NCI-H2227 (cell line): ENCODE measurements around the gene PIK3C2G.

Experiments used
- DNase-seq: peaks from one replicate; lab custom pipeline; 2025; ENCODE audit not compliant: unreplicated experiment; lab: John Stamatoyannopoulos, UW

Gene PIK3C2G

DNA sequence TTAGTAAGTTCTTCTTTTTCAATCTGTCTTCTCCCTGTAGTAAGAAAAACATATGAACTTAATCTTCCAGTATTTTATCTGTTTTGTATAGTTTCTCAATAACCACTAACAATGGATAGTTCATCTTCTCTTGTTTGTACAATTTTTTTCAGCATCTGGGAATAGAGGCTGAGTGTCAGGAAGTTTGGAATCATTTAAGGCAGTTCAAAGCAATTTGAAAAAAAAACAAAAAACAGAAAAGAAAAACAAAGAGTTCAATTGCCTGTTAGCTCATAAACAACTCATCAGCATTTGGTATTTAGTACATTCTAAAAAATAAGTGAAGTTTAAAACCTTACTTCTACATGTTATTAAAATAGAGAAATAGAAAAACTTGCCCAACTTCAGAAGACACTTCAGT lies 359.7 kb downstream of the PIK3C2G start:
- no peak for DNase-seq

- DNase-seq, result no peak
These were observed 368.1 kb downstream of the PIK3C2G start for GRCh38 chr12:18629445-18629844.

DNA sequence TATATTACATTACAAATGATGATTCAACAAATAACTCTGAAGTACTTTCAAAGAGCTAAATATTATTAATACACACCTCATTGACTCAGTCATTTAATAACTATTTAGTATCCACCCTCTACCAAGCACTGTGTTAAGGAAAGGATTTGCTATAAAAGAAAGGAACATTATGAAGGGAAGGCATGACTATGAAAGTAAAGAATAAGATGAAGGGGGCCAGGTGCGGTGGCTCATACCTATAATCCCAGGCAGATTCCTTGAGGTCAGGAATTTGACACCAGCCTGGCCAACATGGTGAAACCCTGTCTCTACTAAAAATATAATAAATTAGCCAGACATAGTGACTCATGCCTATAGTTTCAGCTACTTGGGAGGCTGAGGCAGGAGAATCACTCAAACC lies 368.6 kb downstream of the PIK3C2G start:
- DNase-seq, result no peak

GRCh38 chr12:18631339-18631738 lies 370.0 kb downstream of the PIK3C2G start:
- DNase-seq, result no peak

GRCh38 chr12:18632848-18633247 lies 371.5 kb downstream of the PIK3C2G start:
- DNase-seq, result no peak

DNA sequence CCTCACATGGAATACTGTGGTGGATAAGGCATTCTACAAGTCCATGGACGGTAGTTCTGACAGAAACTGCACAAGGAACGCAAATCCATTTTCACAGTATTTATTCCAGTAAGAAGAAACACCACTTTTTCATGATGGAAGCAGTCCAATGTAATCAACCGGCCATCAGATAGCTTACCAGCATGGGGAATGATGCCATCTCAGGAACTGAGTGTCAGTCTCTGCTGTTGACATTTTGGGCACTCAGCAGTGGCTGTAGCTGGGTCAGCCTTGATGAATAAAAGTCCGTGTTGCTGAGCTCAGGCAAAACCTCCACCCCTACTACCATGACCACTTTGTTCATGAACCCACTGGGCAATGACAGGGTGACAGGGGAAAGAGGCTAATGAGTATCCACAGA lies 373.1 kb downstream of the PIK3C2G start:
- DNase-seq, result no peak

- no peak for DNase-seq
These were observed 379.1 kb downstream of the PIK3C2G start for GRCh38 chr12:18640321-18640955.

- no peak for DNase-seq
These were observed 382.4 kb downstream of the PIK3C2G start for GRCh38 chr12:18643681-18644080.

- DNase-seq, result no peak
These were observed 383.2 kb downstream of the PIK3C2G start for GRCh38 chr12:18644564-18644963.

GRCh38 chr12:18646286-18646890 lies 385.1 kb downstream of the PIK3C2G start:
- no peak for DNase-seq

DNA sequence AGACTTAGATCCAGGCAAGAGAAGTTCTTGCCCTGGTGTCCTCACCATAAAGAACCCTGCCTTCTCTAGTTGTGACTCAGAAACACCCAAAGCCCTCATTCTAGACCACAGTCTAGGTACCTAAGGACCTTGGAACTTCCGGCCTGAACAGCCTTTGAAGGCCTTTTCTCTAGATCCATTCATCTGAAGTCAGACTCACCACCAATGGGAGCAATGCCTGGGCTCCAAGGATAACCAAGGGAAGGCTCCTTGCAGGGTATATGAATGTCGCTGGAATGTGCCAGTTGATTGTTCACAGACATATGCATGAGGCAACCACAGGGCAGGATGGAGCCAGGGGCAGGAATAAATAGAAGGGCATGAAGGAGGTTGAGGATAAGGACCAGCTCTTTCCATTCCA lies 390.2 kb downstream of the PIK3C2G start:
- no peak for DNase-seq

DNA sequence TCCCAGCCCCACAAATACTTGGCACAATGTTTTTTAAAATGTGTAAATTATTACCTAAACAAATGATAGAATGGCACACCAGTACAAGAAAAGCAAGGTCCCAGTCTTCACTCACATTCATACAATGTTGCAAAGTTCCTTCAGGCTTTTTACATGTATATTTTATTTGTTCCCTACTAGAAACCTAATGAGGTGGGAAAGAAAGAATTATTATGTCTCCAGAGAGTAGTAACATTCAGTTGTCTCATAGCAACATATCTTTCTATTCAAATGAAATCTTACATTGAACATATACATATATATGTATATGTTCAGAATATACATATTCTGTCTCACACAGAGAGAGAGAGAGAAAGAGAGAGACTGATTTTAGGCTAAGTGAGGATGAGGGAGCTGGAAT lies 391.3 kb downstream of the PIK3C2G start:
- DNase-seq, result no peak

DNA sequence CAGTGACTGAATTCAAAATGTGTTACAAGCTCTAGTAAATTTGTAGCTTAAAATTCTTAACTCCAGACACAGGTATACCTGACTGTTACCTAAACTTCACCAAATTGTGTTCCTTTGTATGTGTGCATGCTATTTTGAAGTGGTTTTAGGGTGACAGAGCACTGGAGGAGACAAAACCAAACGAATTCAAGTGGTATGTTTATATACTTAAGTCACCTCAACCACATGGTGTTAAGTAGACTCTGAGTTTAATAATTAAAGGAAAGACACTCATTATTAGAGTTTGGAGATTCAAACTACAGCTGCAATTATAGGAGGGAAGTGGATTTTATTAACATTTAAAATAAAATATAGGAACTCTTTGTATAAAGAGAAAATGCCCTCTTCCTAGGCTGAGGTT lies 392.1 kb downstream of the PIK3C2G start:
- DNase-seq, result no peak

GRCh38 chr12:18655351-18655750 lies 394.0 kb downstream of the PIK3C2G start:
- no peak for DNase-seq

- no peak for DNase-seq
These were observed 396.9 kb downstream of the PIK3C2G start for GRCh38 chr12:18658179-18658578.

DNA sequence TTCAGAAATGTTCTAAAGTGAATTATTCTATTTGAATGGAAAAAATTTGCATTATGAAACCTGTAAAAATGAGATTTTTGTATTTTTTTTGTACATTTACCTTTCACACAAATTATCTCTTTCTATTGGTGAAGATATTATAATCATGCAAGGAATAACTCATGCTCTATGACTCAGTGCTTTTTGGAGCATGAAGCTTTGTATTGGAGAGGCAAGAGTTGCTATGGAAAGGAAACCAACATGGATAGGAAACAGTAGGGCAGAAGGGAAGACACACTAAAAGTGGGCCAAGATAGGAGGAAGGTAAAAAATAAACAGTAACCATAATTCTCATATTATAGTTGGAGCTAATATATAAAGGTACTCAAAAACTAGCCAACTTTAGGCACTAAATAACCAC lies 397.5 kb downstream of the PIK3C2G start:
- no peak for DNase-seq

DNA sequence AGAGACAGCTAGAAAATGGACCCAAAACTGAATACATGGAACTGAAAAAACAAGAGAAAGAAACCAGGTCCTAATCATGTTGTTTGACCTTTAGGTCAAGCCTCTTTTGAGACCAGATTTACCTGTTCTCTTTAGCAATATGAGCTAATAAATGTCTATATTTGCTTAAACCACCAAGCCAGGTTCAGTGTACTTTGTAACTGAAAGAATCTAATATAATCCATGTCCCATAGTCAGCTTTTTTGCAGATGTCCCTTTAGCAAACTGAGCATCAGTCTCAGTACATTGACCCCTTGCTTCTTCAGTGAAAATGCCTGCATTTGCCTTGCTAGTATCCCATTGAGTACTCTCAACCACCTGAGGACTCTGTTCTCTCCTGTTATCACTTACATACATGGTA lies 414.8 kb downstream of the PIK3C2G start:
- no peak for DNase-seq

- DNase-seq, result no peak
These were observed 415.8 kb downstream of the PIK3C2G start for GRCh38 chr12:18676996-18677588.

- no peak for DNase-seq
These were observed 420.5 kb downstream of the PIK3C2G start for GRCh38 chr12:18681818-18682217.

- DNase-seq, result no peak
These were observed 422.2 kb downstream of the PIK3C2G start for GRCh38 chr12:18683327-18684013.

DNA sequence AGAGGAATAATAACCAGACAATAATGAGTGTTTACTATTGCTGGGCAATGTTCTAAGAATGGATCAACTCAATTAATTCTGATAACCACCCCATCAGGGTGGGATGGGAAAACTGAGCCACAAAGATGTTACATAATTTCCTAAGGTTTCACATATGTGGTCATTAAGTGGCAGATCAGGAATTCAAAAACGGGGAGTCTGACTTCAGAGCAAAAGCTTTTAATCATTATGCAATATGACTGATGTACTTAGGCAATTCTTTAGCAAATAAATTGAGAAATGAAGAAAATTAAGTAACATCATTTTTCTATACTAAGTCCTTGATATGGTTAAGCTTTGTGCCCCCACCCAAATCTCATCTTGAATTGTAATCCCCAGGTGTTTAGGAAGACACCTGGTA lies 423.1 kb downstream of the PIK3C2G start:
- no peak for DNase-seq

DNA sequence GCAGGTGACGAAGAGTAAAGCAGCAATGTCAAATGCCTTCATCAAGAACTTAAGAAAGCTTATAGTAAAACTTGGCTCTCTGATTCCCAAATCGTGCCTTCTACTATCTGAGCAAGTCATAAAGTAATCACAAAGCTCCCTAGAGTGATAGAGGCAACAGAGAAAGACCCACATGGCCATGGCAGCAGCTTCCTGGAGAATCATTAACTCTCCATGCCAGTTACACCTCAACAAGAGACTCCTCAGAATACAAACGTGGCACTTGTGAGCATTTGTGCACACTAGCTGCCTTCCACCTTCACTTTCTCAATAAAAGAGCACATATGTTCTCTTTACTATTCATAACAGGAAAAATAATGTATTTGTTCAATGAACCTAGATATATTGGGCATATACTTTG lies 428.5 kb downstream of the PIK3C2G start:
- DNase-seq, result no peak
